ENCODE measurements around the gene F2RL2.
A peak's percentile ranks its signal among the peaks of the same experiment; 100 is the strongest.

Gene F2RL2, protein sequence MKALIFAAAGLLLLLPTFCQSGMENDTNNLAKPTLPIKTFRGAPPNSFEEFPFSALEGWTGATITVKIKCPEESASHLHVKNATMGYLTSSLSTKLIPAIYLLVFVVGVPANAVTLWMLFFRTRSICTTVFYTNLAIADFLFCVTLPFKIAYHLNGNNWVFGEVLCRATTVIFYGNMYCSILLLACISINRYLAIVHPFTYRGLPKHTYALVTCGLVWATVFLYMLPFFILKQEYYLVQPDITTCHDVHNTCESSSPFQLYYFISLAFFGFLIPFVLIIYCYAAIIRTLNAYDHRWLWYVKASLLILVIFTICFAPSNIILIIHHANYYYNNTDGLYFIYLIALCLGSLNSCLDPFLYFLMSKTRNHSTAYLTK

DNA sequence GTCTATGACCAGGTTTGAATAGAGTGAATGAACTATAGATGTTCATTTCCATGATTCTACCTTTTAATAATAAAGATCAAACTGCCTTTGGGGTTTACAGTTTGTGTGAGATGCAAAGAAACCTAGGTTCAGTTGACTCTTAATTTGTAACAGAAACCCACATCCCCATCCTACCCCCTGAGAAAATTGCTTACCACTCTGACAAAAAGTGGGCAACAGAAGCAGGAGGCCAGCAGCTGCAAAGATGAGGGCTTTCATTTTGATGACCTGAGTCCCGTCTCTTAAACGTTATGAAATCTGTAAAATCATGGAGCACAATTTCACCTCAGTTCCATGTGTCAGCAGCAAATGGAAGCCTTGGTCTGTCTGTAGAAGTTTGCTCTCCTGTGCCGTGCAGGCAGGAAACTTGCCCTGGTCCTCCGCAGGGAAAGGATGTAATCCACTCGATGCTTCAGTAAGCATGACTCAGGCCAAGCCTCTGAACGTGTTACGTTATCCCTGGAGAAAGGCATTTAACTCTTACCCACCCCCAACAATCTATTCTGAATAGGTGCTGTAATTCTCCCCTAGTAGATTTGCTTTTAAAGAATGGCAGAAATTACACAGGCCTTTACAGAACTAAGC, at the start of gene F2RL2:
F2RL2 (minus strand) TSS at position 431 of the 624 bp plus-strand sequence; CDS start at position 258, 173 bp downstream.
- peaks cover 2% of the 10 kb centered on the region in 2 donors for H3K36me3 ChIP-seq (ENCODE audit: control insufficient read depth in 2 of 2, insufficient read depth in 2 of 2, low read length in 2 of 2)
- H3K27ac ChIP-seq (ENCODE audit: low read depth in 2 of 2, low read length in 2 of 2): no peak within 1 kb of the TSS
- no peaks in the 10 kb centered on the region for H3K27me3 ChIP-seq (ENCODE audit: control insufficient read depth in 2 of 2, insufficient read depth in 2 of 2, low read length in 2 of 2)
- no peaks in the 10 kb centered on the region for H3K4me1 ChIP-seq (ENCODE audit: control insufficient read depth in 2 of 2, insufficient read depth in 2 of 2, low read length in 2 of 2)
- H3K9me3 ChIP-seq (ENCODE audit: control insufficient read depth in 2 of 2, low read length in 2 of 2): no peaks in the 10 kb centered on the region
- no peak within 1 kb of the TSS for H3K9ac ChIP-seq (ENCODE audit: low read depth in 1 of 2, low read length in 2 of 2)
- H3K4me3 ChIP-seq (ENCODE audit: low read length in 2 of 2): peak within 1 kb of the TSS in 1 of 2 donors; percentile 9

DNA sequence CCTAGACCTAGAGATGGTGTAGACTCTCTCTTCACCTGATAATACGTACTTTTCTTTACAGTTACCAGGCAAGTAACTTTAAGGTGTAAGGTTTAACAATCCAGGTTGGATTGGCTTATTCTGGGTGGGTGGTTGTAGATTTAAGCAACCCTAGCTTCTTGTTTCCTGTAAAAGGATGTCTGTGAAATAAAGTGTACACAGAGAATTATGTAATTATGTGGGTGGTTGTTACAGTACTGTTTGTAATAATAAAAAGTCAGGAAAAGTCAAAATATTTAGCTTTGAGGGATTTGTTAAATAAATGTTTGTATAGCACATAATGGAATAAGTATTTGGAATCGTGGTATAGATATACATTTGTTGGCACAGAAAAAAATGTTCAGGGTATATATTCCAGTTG, 49.0 kb upstream of the F2RL2 start:
- no peak overlapping the region for H3K4me3 ChIP-seq (ENCODE audit: low read length in 2 of 2)
- H3K36me3 ChIP-seq (ENCODE audit: control insufficient read depth in 2 of 2, insufficient read depth in 2 of 2, low read length in 2 of 2): peaks cover 12 to 40% of the 10 kb centered on the region in 2 donors

DNA sequence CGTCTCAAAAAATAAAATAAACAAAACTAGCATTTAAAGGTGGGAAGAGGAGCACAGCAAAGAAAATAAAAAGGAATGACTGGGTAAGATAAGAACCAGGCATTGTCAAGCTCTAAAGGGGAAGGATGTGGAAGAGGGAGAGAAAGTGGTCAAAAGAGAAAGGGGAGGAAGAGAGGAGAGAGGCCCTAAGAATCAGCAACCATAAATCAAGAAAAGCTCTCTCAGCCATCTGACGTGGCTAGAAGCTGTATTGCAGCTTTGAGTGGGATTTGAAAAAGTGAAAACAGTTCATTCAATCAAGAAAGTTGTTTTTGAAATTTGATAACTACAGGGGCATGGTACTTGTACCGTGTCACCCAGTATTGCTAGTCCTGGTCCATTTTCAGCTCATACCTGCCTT, 47.3 kb upstream of the F2RL2 start:
- Histone ChIP-seq H3K27ac (ENCODE audit: low read depth in 2 of 2, low read length in 2 of 2) (no peak overlapping the region), H3K9me3 (ENCODE audit: control insufficient read depth in 2 of 2, low read length in 2 of 2) (no peaks in the 10 kb centered on the region), H3K4me1 (ENCODE audit: control insufficient read depth in 2 of 2, insufficient read depth in 2 of 2, low read length in 2 of 2) (no peaks in the 10 kb centered on the region), H3K36me3 (ENCODE audit: control insufficient read depth in 2 of 2, insufficient read depth in 2 of 2, low read length in 2 of 2) (peaks cover 14 to 33% of the 10 kb centered on the region in 2 donors), H3K9ac (ENCODE audit: low read depth in 1 of 2, low read length in 2 of 2) (no peak overlapping the region), H3K4me3 (ENCODE audit: low read length in 2 of 2) (no peak overlapping the region), H3K27me3 (ENCODE audit: control insufficient read depth in 2 of 2, insufficient read depth in 2 of 2, low read length in 2 of 2) (no peaks in the 10 kb centered on the region)

More for the DNA sequence above, 49.0 kb upstream of the F2RL2 start:
- H3K4me1 ChIP-seq (ENCODE audit: control insufficient read depth in 2 of 2, insufficient read depth in 2 of 2, low read length in 2 of 2): no peaks in the 10 kb centered on the region
- H3K27me3 ChIP-seq (ENCODE audit: control insufficient read depth in 2 of 2, insufficient read depth in 2 of 2, low read length in 2 of 2): no peaks in the 10 kb centered on the region
- H3K27ac ChIP-seq (ENCODE audit: low read depth in 2 of 2, low read length in 2 of 2): no peak overlapping the region
- no peak overlapping the region for H3K9ac ChIP-seq (ENCODE audit: low read depth in 1 of 2, low read length in 2 of 2)
- no peaks in the 10 kb centered on the region for H3K9me3 ChIP-seq (ENCODE audit: control insufficient read depth in 2 of 2, low read length in 2 of 2)

DNA sequence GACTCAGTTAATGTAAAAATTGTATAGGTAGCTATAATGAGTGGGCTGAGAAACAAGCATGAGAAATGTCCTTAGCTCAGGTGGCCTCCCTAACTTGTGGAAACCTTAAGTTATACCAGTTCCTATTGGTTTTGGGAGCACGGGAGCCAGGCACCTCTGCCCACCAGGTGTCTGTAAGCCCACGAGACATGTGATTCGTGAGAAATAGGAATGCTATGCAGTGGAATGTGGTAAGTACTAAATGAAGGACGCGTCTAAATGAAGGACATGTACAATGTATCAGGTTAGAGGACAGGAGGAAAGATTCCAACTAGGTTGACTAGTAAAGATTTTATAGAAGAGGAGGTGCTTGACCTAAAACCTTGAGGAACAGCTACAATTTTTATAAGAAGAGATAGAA, 46.0 kb upstream of the F2RL2 start:
- Histone ChIP-seq H3K36me3 (ENCODE audit: control insufficient read depth in 2 of 2, insufficient read depth in 2 of 2, low read length in 2 of 2) (peaks cover 7 to 21% of the 10 kb centered on the region in 2 donors), H3K9ac (ENCODE audit: low read depth in 1 of 2, low read length in 2 of 2) (no peak overlapping the region), H3K27ac (ENCODE audit: low read depth in 2 of 2, low read length in 2 of 2) (no peak overlapping the region), H3K9me3 (ENCODE audit: control insufficient read depth in 2 of 2, low read length in 2 of 2) (no peaks in the 10 kb centered on the region), H3K4me3 (ENCODE audit: low read length in 2 of 2) (no peak overlapping the region), H3K4me1 (ENCODE audit: control insufficient read depth in 2 of 2, insufficient read depth in 2 of 2, low read length in 2 of 2) (no peaks in the 10 kb centered on the region), H3K27me3 (ENCODE audit: control insufficient read depth in 2 of 2, insufficient read depth in 2 of 2, low read length in 2 of 2) (no peaks in the 10 kb centered on the region)

DNA sequence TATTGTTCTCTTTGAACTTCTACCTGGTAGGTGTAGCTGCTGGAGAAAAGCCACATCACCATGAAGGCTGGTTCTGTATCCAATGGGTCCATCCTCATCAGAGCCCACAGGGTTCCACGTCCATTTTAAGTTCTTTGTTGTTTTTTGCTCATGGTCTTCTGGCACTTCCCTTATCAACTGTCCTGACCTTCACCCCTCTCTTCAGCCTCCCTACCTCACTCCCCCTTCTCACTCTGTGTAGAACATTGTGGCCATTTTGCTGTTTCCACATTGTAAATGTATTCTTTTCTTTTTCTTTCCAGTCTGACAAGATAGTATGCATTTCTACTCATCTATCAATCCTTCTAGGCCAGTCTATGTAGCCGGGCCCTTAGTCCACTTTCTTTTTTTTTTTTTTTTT, 44.3 kb upstream of the F2RL2 start:
- no peak overlapping the region for H3K9ac ChIP-seq (ENCODE audit: low read depth in 1 of 2, low read length in 2 of 2)
- no peak overlapping the region for H3K27ac ChIP-seq (ENCODE audit: low read depth in 2 of 2, low read length in 2 of 2)
- H3K36me3 ChIP-seq (ENCODE audit: control insufficient read depth in 2 of 2, insufficient read depth in 2 of 2, low read length in 2 of 2): peaks cover 7 to 21% of the 10 kb centered on the region in 2 donors
- no peaks in the 10 kb centered on the region for H3K9me3 ChIP-seq (ENCODE audit: control insufficient read depth in 2 of 2, low read length in 2 of 2)
- H3K4me3 ChIP-seq (ENCODE audit: low read length in 2 of 2): no peak overlapping the region
- no peaks in the 10 kb centered on the region for H3K4me1 ChIP-seq (ENCODE audit: control insufficient read depth in 2 of 2, insufficient read depth in 2 of 2, low read length in 2 of 2)
- no peaks in the 10 kb centered on the region for H3K27me3 ChIP-seq (ENCODE audit: control insufficient read depth in 2 of 2, insufficient read depth in 2 of 2, low read length in 2 of 2)

DNA sequence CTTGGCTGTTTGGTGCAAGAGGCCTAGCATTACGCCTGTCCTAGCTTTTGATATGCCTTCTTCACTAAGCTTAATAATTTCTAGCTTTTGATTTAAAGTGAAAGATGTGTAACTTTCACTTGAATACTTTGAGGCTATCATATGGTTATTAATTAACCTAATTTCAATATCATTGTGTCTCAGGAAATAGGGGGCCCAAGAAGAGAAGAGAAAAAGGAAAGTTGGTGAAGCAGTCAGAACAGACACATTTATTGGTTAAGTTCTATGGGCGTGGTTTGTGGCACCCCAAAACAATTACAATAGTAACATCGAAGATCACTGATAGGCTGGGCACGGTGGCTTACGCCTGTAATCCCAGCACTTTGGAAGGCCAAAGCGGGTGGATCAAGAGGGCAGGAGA, 40.9 kb upstream of the F2RL2 start:
- Histone ChIP-seq H3K27me3 (ENCODE audit: control insufficient read depth in 2 of 2, insufficient read depth in 2 of 2, low read length in 2 of 2) (no peaks in the 10 kb centered on the region), H3K4me1 (ENCODE audit: control insufficient read depth in 2 of 2, insufficient read depth in 2 of 2, low read length in 2 of 2) (no peaks in the 10 kb centered on the region), H3K36me3 (ENCODE audit: control insufficient read depth in 2 of 2, insufficient read depth in 2 of 2, low read length in 2 of 2) (peaks cover 15 to 17% of the 10 kb centered on the region in 2 donors), H3K4me3 (ENCODE audit: low read length in 2 of 2) (no peak overlapping the region), H3K27ac (ENCODE audit: low read depth in 2 of 2, low read length in 2 of 2) (no peak overlapping the region), H3K9ac (ENCODE audit: low read depth in 1 of 2, low read length in 2 of 2) (no peak overlapping the region), H3K9me3 (ENCODE audit: control insufficient read depth in 2 of 2, low read length in 2 of 2) (no peaks in the 10 kb centered on the region)

DNA sequence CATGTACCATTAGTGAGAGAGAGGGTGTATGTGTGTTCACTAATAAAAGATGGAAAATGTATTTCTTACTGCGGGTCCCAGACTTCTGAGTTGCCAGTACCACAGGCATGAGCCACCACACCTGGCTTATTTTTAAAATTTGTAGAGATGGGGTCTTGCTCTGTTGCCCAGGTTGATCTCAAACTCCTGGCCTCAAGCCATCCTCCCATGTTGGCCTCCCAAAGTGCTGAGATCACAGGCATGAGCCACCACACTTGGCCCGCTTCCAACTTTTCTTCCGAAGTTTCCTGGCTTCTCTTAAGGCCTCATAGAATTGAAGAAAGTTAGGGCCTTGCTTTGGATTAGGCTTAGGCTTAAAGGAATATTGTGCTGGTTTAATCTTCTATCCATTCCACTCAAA, 40.4 kb upstream of the F2RL2 start:
- H3K9me3 ChIP-seq (ENCODE audit: control insufficient read depth in 2 of 2, low read length in 2 of 2): no peaks in the 10 kb centered on the region
- no peak overlapping the region for H3K4me3 ChIP-seq (ENCODE audit: low read length in 2 of 2)
- no peak overlapping the region for H3K27ac ChIP-seq (ENCODE audit: low read depth in 2 of 2, low read length in 2 of 2)
- no peak overlapping the region for H3K9ac ChIP-seq (ENCODE audit: low read depth in 1 of 2, low read length in 2 of 2)
- H3K36me3 ChIP-seq (ENCODE audit: control insufficient read depth in 2 of 2, insufficient read depth in 2 of 2, low read length in 2 of 2): peaks cover 18 to 22% of the 10 kb centered on the region in 2 donors
- no peaks in the 10 kb centered on the region for H3K4me1 ChIP-seq (ENCODE audit: control insufficient read depth in 2 of 2, insufficient read depth in 2 of 2, low read length in 2 of 2)
- H3K27me3 ChIP-seq (ENCODE audit: control insufficient read depth in 2 of 2, insufficient read depth in 2 of 2, low read length in 2 of 2): no peaks in the 10 kb centered on the region

DNA sequence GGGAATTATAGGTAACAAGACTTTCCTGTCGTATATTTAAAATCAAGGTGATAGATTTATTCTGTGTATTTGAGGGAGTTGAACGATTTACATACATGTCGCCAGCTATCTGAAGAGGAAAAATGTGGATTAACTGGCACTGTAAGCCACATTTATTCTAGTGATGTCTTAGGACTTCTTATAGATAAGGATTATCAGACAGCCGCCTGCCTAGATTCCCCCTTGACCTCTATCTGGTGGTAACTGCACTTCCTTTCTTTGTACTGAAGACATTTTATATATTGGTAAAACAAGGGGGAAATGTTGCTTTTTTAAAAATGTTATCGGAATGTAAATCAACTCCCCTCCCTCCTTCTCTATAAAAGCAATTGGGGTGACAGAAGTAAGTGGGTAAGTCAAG, 39.3 kb upstream of the F2RL2 start:
- no peaks in the 10 kb centered on the region for H3K27me3 ChIP-seq (ENCODE audit: control insufficient read depth in 2 of 2, insufficient read depth in 2 of 2, low read length in 2 of 2)
- H3K4me1 ChIP-seq (ENCODE audit: control insufficient read depth in 2 of 2, insufficient read depth in 2 of 2, low read length in 2 of 2): no peaks in the 10 kb centered on the region
- H3K9ac ChIP-seq (ENCODE audit: low read depth in 1 of 2, low read length in 2 of 2): no peak overlapping the region
- no peaks in the 10 kb centered on the region for H3K9me3 ChIP-seq (ENCODE audit: control insufficient read depth in 2 of 2, low read length in 2 of 2)
- no peak overlapping the region for H3K27ac ChIP-seq (ENCODE audit: low read depth in 2 of 2, low read length in 2 of 2)
- H3K36me3 ChIP-seq (ENCODE audit: control insufficient read depth in 2 of 2, insufficient read depth in 2 of 2, low read length in 2 of 2): peaks cover 23 to 26% of the 10 kb centered on the region in 2 donors
- H3K4me3 ChIP-seq (ENCODE audit: low read length in 2 of 2): no peak overlapping the region

DNA sequence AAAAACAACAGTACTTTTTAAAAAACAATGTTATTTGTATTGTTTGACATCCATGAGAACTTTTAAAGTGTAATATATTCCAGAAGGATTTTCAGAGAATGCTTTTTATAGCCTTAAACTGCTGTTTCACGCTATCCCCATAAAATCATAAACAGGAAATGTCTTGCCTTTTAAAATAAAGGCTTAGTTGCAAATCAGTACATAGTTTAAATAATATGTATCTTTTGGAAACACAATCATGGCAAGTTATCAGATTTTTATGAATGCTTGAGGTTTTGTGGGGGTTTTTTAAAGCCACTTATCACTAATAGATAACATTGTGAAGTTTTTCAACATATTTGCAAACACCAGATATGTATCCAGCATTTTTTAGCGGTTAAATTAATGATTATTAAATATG, 37.2 kb upstream of the F2RL2 start:
- no peak overlapping the region for H3K4me3 ChIP-seq (ENCODE audit: low read length in 2 of 2)

DNA sequence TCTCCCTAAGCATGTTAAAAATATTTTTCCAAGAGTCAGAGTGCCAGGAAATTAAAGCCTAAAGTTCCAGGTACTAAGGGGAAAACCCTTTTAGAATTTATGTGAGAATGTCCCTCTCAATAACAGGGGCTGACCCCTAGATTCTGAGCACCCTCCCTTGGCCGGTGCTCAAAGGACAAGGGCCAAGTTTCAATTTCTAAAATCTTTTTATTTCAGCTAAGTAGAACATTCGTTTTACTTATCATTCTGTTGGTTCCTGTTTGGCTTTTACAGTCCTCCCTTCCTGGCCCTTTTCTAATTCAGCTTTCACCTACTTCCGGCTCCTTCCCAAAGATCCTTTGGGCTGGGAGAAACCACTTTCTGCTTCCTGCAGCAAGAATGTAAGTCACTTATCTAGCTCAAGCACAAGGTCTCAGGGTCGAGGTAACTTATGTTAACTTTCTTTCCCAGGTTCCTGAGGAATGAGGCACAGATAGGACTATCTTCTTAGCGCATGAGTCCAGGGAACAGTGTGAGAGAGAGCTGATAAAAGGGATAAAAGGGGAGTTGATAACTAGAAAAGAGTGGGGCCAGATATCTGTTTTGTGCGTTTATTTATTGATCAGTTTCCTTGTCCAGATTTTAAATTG, 34.6 kb upstream of the F2RL2 start:
- Histone ChIP-seq H3K4me1 (ENCODE audit: control insufficient read depth in 2 of 2, insufficient read depth in 2 of 2, low read length in 2 of 2) (no peaks in the 10 kb centered on the region), H3K27me3 (ENCODE audit: control insufficient read depth in 2 of 2, insufficient read depth in 2 of 2, low read length in 2 of 2) (no peaks in the 10 kb centered on the region), H3K9ac (ENCODE audit: low read depth in 1 of 2, low read length in 2 of 2) (no peak overlapping the region), H3K9me3 (ENCODE audit: control insufficient read depth in 2 of 2, low read length in 2 of 2) (no peaks in the 10 kb centered on the region), H3K36me3 (ENCODE audit: control insufficient read depth in 2 of 2, insufficient read depth in 2 of 2, low read length in 2 of 2) (peaks cover 19% of the 10 kb centered on the region in 2 donors), H3K27ac (ENCODE audit: low read depth in 2 of 2, low read length in 2 of 2) (no peak overlapping the region), H3K4me3 (ENCODE audit: low read length in 2 of 2) (no peak overlapping the region)

More for the DNA sequence above, 37.2 kb upstream of the F2RL2 start:
- Histone ChIP-seq H3K9ac (ENCODE audit: low read depth in 1 of 2, low read length in 2 of 2) (no peak overlapping the region), H3K36me3 (ENCODE audit: control insufficient read depth in 2 of 2, insufficient read depth in 2 of 2, low read length in 2 of 2) (peaks cover 19 to 24% of the 10 kb centered on the region in 2 donors), H3K9me3 (ENCODE audit: control insufficient read depth in 2 of 2, low read length in 2 of 2) (no peaks in the 10 kb centered on the region), H3K4me1 (ENCODE audit: control insufficient read depth in 2 of 2, insufficient read depth in 2 of 2, low read length in 2 of 2) (no peaks in the 10 kb centered on the region), H3K27ac (ENCODE audit: low read depth in 2 of 2, low read length in 2 of 2) (no peak overlapping the region), H3K27me3 (ENCODE audit: control insufficient read depth in 2 of 2, insufficient read depth in 2 of 2, low read length in 2 of 2) (no peaks in the 10 kb centered on the region)
